HG02763 (cell line): ENCODE results near the gene SMG9.
A peak's percentile ranks its signal among the peaks of the same experiment; 100 is the strongest.

Experiments
- ATAC-seq: cut with Tn5 transposase; IDR thresholded peaks from one replicate; pipeline ENCODE4 v1.9.1; 2021; ENCODE audit warnings: mild to moderate bottlenecking, moderate library complexity; ENCODE audit not compliant: unreplicated experiment

SMG9 gene

GRCh38 chr19:43754503-43755255 is at the start of gene SMG9:
SMG9 (minus strand) TSS chr19:43754962; CDS start chr19:43750741, 4,221 bp downstream.
- peak; percentile 58 for ATAC-seq

DNA sequence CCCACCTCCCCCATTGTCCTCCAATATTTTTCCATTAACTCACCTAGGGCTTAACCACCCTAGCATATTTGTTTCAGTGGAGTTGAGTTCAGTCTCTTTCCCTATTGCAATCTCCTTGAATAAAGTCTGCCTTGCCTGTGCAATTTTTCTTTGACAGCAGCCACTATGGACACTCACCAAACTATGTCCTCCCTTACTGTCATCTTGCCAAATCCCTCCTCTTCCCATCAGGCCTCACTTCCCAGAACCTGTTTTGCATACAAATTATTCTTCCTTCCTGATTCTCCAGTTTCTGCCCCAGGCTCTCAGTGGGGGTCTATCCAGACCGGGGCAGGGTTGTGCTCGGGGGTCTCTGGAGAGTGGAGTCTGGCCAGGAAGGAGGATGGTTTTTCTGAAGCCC is 49.7 kb upstream of the SMG9 start:
- ATAC-seq: no peak

- no peak for ATAC-seq
Measured at GRCh38 chr19:43802216-43802951, 47.6 kb upstream of the SMG9 start, which contains the start of gene LYPD5. LYPD5 (minus strand) TSS chr19:43802447; CDS start chr19:43802380, 67 bp downstream.

DNA sequence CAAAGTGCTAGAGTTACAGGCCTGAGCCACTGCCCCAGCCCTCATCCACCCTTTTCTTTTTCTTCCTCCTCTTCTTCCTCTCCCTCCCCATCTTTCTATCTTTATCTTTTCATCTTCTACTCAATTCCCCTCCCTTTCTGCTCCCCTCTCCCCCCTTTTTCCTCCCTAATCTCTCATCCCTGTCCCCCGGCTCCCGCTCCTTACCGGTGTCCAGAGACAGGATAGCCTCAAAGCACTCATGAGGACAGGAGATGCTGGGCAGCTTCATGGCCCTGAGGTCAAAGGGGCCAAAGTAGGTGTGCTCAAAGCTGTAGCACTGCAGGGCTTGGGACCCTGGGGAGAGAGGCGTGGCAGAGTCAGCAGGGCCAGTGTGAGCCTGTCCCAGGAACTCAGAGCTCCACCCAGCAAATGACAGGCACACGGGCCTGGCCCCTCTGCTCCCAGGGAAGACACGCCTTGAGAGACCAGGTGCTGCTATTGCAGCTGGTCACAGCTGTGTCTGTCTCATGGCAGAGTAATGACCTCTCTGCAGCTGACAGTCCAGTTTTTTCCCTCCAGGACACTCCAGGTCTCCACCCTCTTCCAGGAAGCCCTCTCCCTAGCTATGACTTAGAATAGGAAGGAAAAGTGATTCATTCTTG is 44.9 kb upstream of the SMG9 start:
- ATAC-seq: no peak

GRCh38 chr19:43798546-43799409 is 44.0 kb upstream of the SMG9 start:
- no peak for ATAC-seq

- ATAC-seq: no peak
Measured at GRCh38 chr19:43798026-43798545, 43.3 kb upstream of the SMG9 start.

DNA sequence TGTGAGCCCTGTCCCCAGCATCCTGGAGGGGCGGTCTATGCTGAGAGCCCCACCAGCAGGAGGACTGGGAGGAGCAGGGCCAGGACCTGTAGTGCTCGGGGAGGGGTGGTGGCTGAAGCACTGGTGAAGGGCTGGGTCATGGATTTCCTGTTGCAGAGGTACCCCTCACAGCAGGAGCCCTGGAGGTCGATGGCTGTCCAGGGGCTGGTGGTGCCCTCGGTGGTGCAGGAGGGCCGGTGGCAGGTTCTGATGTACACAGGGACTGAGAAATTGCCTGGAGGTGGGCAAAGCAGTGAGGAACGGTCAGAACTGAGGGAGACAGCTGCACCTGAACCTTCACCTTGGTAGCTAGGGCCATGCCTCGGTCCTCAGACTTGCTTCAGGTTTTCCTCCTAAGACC is 42.8 kb upstream of the SMG9 start:
- no peak for ATAC-seq

DNA sequence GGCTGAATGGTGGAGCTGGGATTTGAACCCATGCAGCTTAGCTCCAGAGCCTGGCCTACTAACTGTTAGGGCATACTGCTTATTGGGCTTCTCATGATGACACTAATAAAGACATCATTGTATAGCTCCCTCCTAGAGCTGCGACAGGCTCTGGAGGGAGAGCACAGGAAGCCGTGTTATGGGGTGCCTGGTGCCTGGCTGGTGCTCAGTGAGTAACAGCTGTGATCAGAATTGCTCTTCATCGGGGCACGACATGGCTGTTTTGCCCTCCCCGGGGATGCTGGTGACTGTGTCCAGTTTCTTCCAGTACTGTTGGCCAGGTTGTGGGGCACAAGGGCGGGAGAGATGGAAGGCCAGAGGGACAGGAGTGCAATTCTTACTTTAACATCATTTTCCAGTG is 42.4 kb upstream of the SMG9 start:
- ATAC-seq: no peak

DNA sequence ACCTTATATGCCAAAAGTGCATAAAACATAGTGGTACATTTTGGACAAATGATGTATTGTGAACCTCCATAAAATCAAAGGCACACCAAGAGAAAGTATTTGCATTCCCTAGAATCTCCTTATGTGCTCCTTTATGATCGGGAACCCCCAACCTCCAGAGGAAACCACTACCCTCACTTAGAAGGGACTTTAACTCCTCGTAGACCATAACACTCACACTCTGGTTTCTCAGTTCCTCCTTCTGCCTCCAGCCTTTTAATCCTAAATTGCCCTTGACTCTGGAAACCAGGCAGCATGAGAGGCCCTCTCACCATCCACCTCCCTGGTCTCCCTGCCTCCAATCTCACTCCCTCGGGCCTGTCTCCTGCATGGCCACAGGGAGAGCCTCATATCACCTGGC is 35.8 kb upstream of the SMG9 start:
- no peak for ATAC-seq

GRCh38 chr19:43789029-43789428 is 34.3 kb upstream of the SMG9 start:
- ATAC-seq: no peak

GRCh38 chr19:43786665-43787064 is 31.9 kb upstream of the SMG9 start:
- no peak for ATAC-seq

GRCh38 chr19:43784981-43785808 is 30.4 kb upstream of the SMG9 start:
- ATAC-seq: peak; percentile 34

- ATAC-seq: no peak
Measured at GRCh38 chr19:43784241-43784980, 29.6 kb upstream of the SMG9 start.

GRCh38 chr19:43783636-43784035 is 28.9 kb upstream of the SMG9 start:
- ATAC-seq: no peak

DNA sequence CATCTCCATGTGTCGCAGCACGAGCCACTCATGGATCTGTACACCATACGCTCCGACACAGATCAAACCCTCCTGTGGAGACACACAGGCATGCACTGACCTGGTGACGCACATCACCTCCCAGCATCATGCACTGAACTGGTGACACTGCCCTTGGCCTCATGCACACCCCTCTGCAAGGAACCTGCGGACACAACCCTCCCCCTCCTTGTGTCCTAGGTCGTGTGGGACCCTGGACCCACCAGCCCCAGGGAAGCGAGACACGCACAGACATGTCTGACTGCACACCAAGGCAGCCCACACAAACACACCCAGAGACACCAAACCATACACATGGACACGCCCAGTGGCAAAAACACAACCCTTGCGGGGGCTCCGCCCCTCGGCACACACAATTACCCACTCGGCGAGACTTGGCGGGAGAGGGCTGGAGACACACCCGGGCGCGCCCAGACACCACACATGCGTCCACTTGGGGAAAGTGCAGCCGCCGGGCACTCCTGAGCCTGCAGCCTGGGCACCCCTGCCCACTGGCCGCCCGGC is 28.0 kb upstream of the SMG9 start:
- no peak for ATAC-seq

- ATAC-seq: no peak
Measured at GRCh38 chr19:43782311-43782660, 27.5 kb upstream of the SMG9 start.

DNA sequence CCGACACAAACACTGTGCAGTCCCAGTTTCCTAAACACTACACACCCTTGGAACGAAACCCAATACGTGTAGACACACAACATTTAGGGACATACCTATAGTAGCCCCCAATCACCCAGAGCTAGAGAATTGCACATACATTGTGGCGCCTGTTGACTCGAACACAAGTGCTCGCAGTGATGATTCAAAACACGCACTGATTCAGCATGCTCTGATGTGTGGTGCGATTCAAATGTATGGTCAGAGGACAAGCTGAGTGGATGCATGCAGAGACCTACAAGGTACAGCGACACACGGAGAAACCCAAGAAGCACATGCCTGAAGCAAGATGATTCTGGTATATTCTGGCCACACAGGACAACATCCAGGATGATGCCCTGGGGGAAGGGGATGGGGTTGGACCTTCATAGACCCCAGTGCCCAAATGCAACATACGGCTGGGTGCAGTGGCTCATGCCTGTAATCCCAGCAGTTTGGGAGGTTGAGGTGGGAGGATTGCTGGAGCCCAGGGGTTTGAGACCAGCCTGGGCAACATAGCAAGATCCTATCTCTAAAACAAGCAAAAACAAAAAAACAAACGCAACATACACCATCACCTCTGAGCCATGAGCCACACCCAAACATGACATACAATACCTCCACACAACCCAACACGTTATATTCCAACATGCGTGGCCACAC is 27.0 kb upstream of the SMG9 start:
- ATAC-seq: no peak
